GM21529 (cell line): ENCODE measurements around the gene PCDHGA3.
A peak's percentile ranks its signal among the peaks of the same experiment; 100 is the strongest.
"Not testable (repeated sequence)": the region's sequence is repeated elsewhere in the genome, so short reads cannot be mapped to it uniquely, and the experiment has no call there.

ENCODE experiments used
- ATAC-seq: cut with Tn5 transposase; IDR thresholded peaks from one replicate; pipeline ENCODE4 v1.9.1; 2021; ENCODE audit not compliant: unreplicated experiment

The PCDHGA3 gene

GRCh38 chr5:141382469-141383294, 39.1 kb downstream of the PCDHGA3 start, which contains the start of gene PCDHGA7:
PCDHGA7 (plus strand) TSS chr5:141382742; CDS start chr5:141382900, 158 bp downstream.
- ATAC-seq, result no peak

- no peak for ATAC-seq
These were observed 39.7 kb downstream of the PCDHGA3 start for GRCh38 chr5:141383345-141383744.

GRCh38 chr5:141384471-141385267, 41.0 kb downstream of the PCDHGA3 start:
- no peak for ATAC-seq

- ATAC-seq, result peak; percentile 89
These were observed 44.1 kb downstream of the PCDHGA3 start, which contains the start of gene PCDHGB4 for GRCh38 chr5:141387557-141388311. PCDHGB4 (plus strand) TSS chr5:141387698; CDS start chr5:141387885, 187 bp downstream.

- no peak for ATAC-seq
These were observed 45.0 kb downstream of the PCDHGA3 start for GRCh38 chr5:141388661-141389060.

- ATAC-seq, result no peak
These were observed 45.8 kb downstream of the PCDHGA3 start for GRCh38 chr5:141389153-141390042.

GRCh38 chr5:141392429-141393198, 49.0 kb downstream of the PCDHGA3 start, which contains the start of gene PCDHGA8:
PCDHGA8 (plus strand) TSS chr5:141392633; CDS start chr5:141392814, 181 bp downstream.
- ATAC-seq, result no peak

GRCh38 chr5:141393267-141393666, 49.6 kb downstream of the PCDHGA3 start:
- ATAC-seq, result no peak

- ATAC-seq, result not testable (repeated sequence)
These were observed 51.0 kb downstream of the PCDHGA3 start for GRCh38 chr5:141394401-141395187.
